Activated T-cell treated with anti-CD3 and anti-CD28 coated beads for 1 hour (primary cell): ENCODE measurements around the gene CAMSAP1.

Experiments
- DNase-seq: peaks from one replicate; pipeline ENCODE4 v3.0.0-alpha.2; 2020; ENCODE audit warnings: low read depth

CAMSAP1 gene

GRCh38 chr9:135790356-135790755 lies 117.0 kb downstream of the CAMSAP1 start:
- DNase-seq, result no peak

GRCh38 chr9:135789838-135790291 lies 117.5 kb downstream of the CAMSAP1 start:
- no peak for DNase-seq

GRCh38 chr9:135788576-135789300 lies 118.6 kb downstream of the CAMSAP1 start:
- no peak for DNase-seq

- no peak for DNase-seq
Measured at GRCh38 chr9:135787776-135788575, 119.4 kb downstream of the CAMSAP1 start.

GRCh38 chr9:135787317-135787716 lies 120.0 kb downstream of the CAMSAP1 start:
- no peak for DNase-seq

GRCh38 chr9:135786146-135786690 lies 121.1 kb downstream of the CAMSAP1 start:
- no peak for DNase-seq

GRCh38 chr9:135785013-135785575 lies 122.3 kb downstream of the CAMSAP1 start:
- no peak for DNase-seq

GRCh38 chr9:135783540-135784245 lies 123.7 kb downstream of the CAMSAP1 start:
- no peak for DNase-seq

GRCh38 chr9:135782946-135783345 lies 124.4 kb downstream of the CAMSAP1 start:
- DNase-seq, result no peak

GRCh38 chr9:135780626-135781025 lies 126.7 kb downstream of the CAMSAP1 start:
- DNase-seq, result no peak

- no peak for DNase-seq
Measured at GRCh38 chr9:135780086-135780485, 127.3 kb downstream of the CAMSAP1 start.

- DNase-seq, result no peak
Measured at GRCh38 chr9:135779571-135779970, 127.8 kb downstream of the CAMSAP1 start.

- DNase-seq, result no peak
Measured at GRCh38 chr9:135778421-135778820, 128.9 kb downstream of the CAMSAP1 start.

GRCh38 chr9:135777623-135778177 lies 129.6 kb downstream of the CAMSAP1 start:
- DNase-seq, result no peak

- DNase-seq, result no peak
Measured at GRCh38 chr9:135776893-135777622, 130.3 kb downstream of the CAMSAP1 start.

- DNase-seq, result no peak
Measured at GRCh38 chr9:135775911-135776310, 131.4 kb downstream of the CAMSAP1 start.

GRCh38 chr9:135774794-135775525 lies 132.4 kb downstream of the CAMSAP1 start:
- no peak for DNase-seq

GRCh38 chr9:135774239-135774747 lies 133.1 kb downstream of the CAMSAP1 start:
- DNase-seq, result no peak

GRCh38 chr9:135773530-135774238 lies 133.7 kb downstream of the CAMSAP1 start:
- no peak for DNase-seq
